WTC11 (cell line): ENCODE results near the gene ISCA1. TPM values are rescaled to one million over a fixed set of nuclear protein-coding genes. Genes with fewer than 3 reads are reported as not detected.

Source experiments
- ATAC-seq: fragments of 200-7000 bp; cut with Tn5 transposase; 2 replicates; pipeline ENCODE4 v1.10.0; 2021; ENCODE audit warnings: mild to moderate bottlenecking, moderate library complexity
- CTCF ChIA-PET: fragments of 300-600 bp; sonication (Branson Sonifier 250); formaldehyde crosslinking; loops from one replicate; lab custom pipeline; 2021; ENCODE audit warnings: antibody characterized with exemption; lab: Charles Lee
- POLR2A ChIA-PET: fragments of 350-600 bp; sonication (Branson Sonifier 250); formaldehyde crosslinking; loops from one replicate; lab custom pipeline; 2021; ENCODE audit warnings: antibody characterized with exemption; lab: Charles Lee
- DNase-seq: peaks from one replicate; pipeline ENCODE4 v3.0.0; 2021; ENCODE audit warnings: low spot score
- H3K27ac Mint-ChIP-seq: 2 replicates; pipeline ENCODE4 v1.8.0; 2021; ENCODE audit warnings: mixed read lengths
- H3K27me3 Mint-ChIP-seq: 2 replicates; pipeline ENCODE4 v1.8.0; 2021; ENCODE audit warnings: low read depth, mild to moderate bottlenecking, moderate library complexity, mixed read lengths
- H3K36me3 Mint-ChIP-seq: 2 replicates; pipeline ENCODE4 v1.8.0; 2021; ENCODE audit warnings: mixed read lengths
- H3K4me1 Mint-ChIP-seq: 2 replicates; pipeline ENCODE4 v1.8.0; 2022; ENCODE audit warnings: mixed read lengths
- H3K4me3 Mint-ChIP-seq: 2 replicates; pipeline ENCODE4 v1.8.0; 2021; ENCODE audit warnings: mild to moderate bottlenecking, moderate library complexity, mixed read lengths
- H3K9me3 Mint-ChIP-seq: 2 replicates; pipeline ENCODE4 v1.8.0; 2021; ENCODE audit warnings: mixed read lengths
- ATF1 ChIP-seq: sonication (generic); formaldehyde crosslinking; IDR thresholded peaks from 2 replicates; pipeline ENCODE4 v1.8.1; 2023; ENCODE audit warnings: mild to moderate bottlenecking, moderate library complexity, missing genetic modification reagents
- ELF4 ChIP-seq: sonication (generic); formaldehyde crosslinking; IDR thresholded peaks from 2 replicates; pipeline ENCODE4 v1.8.1; 2022; ENCODE audit warnings: low read depth, mild to moderate bottlenecking, moderate library complexity, missing genetic modification reagents
- ESRRA ChIP-seq: sonication (generic); formaldehyde crosslinking; IDR thresholded peaks from 2 replicates; pipeline ENCODE4 v1.8.1; 2022; ENCODE audit warnings: mild to moderate bottlenecking, missing genetic modification reagents, borderline replicate concordance
- FOXP1 ChIP-seq: sonication (generic); formaldehyde crosslinking; IDR thresholded peaks from 2 replicates; pipeline ENCODE4 v1.8.0; 2022; ENCODE audit warnings: missing genetic modification reagents, mild to moderate bottlenecking, moderate library complexity, borderline replicate concordance
- JAZF1 ChIP-seq: fragments of 250-450 bp; sonication (Bioruptor Pico); IDR thresholded peaks from 2 replicates; pipeline ENCODE4 v1.9.0; 2021; ENCODE audit warnings: moderate library complexity, mild to moderate bottlenecking, inconsistent platforms
- NR3C1 ChIP-seq: sonication (generic); formaldehyde crosslinking; conservative IDR thresholded peaks from 2 replicates; pipeline ENCODE4 v1.8.1; 2023; ENCODE audit warnings: low read depth, mild to moderate bottlenecking, missing genetic modification reagents
- SP1 ChIP-seq: sonication (generic); formaldehyde crosslinking; conservative IDR thresholded peaks from 2 replicates; pipeline ENCODE4 v1.8.1; 2022; ENCODE audit warnings: missing genetic modification reagents
- ZBTB21 ChIP-seq: sonication (generic); formaldehyde crosslinking; IDR thresholded peaks from 2 replicates; pipeline ENCODE4 v1.8.1; 2023; ENCODE audit warnings: mild to moderate bottlenecking, missing genetic modification reagents, borderline replicate concordance
- ZNF219 ChIP-seq: sonication (generic); formaldehyde crosslinking; IDR thresholded peaks from 2 replicates; pipeline ENCODE4 v1.8.0; 2023; ENCODE audit warnings: missing genetic modification reagents, mild to moderate bottlenecking, borderline replicate concordance
- ZNF263 ChIP-seq: sonication (generic); formaldehyde crosslinking; IDR thresholded peaks from 2 replicates; pipeline ENCODE4 v1.8.1; 2022; ENCODE audit warnings: low read depth, mild to moderate bottlenecking, moderate library complexity, missing genetic modification reagents
- ZNF416 ChIP-seq: fragments of 250-450 bp; sonication (Bioruptor Pico); IDR thresholded peaks from 2 replicates; pipeline ENCODE4 v1.9.0; 2021; ENCODE audit warnings: mild to moderate bottlenecking, inconsistent platforms
- total RNA-seq: library from RNA; stranded (reverse); gene quantifications from 3 replicates; pipeline ENCODE4 v1.2.3, GENCODE V29; 2021
- TF ChIP-seq, protein P1 (sequence below): sonication (generic); formaldehyde crosslinking; IDR thresholded peaks from 2 replicates; pipeline ENCODE4 v1.8.1; 2022; ENCODE audit warnings: mild to moderate bottlenecking, missing genetic modification reagents, moderate library complexity, borderline replicate concordance
- TF ChIP-seq, protein P2 (sequence below): sonication (generic); formaldehyde crosslinking; IDR thresholded peaks from 2 replicates; pipeline ENCODE4 v1.8.0; 2022; ENCODE audit warnings: mild to moderate bottlenecking, missing genetic modification reagents
- TF ChIP-seq, protein P3 (sequence below): sonication (generic); formaldehyde crosslinking; IDR thresholded peaks from 2 replicates; pipeline ENCODE4 v1.8.1; 2023; ENCODE audit warnings: mild to moderate bottlenecking, moderate library complexity, missing genetic modification reagents
- TF ChIP-seq, protein P4 (sequence below): sonication (generic); formaldehyde crosslinking; IDR thresholded peaks from 2 replicates; pipeline ENCODE4 v1.8.0; 2022; ENCODE audit warnings: mild to moderate bottlenecking, missing genetic modification reagents
- TF ChIP-seq, protein P5 (sequence below): sonication (generic); formaldehyde crosslinking; IDR thresholded peaks from 2 replicates; pipeline ENCODE4 v1.8.0; 2023; ENCODE audit warnings: missing genetic modification reagents, mild to moderate bottlenecking, borderline replicate concordance

The ISCA1 gene
- total RNA-seq, 1 experiment from 2014 or later: 35.5 TPM

DNA sequence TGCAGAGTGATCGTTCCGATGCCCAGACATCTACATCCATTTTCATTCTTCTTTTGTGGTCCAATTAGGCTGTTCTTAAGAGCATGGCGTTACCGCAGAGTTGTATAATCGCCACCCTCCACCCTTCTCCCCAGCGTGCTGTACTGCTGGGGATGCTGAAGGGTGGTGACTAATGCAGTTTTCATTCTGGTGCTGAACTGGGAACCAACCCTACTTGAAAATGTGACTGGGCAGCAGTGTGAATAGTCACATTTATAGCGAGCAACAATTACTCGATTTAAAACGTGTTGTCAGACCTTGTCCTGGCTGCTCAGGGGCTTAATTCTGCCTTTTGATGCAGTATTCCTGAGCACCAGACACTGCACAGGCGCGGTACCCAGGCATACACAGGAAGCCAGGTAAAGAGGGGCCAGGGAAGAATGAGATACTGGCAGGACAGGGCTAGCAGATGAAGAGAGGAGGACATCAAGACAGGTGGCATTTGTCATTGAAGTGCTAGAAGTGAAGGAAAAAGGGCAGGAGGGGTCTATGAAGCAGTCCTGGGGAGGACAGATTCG lies 719 bp upstream of the ISCA1 start (continued):
- TF ChIP-seq, protein P1, sequence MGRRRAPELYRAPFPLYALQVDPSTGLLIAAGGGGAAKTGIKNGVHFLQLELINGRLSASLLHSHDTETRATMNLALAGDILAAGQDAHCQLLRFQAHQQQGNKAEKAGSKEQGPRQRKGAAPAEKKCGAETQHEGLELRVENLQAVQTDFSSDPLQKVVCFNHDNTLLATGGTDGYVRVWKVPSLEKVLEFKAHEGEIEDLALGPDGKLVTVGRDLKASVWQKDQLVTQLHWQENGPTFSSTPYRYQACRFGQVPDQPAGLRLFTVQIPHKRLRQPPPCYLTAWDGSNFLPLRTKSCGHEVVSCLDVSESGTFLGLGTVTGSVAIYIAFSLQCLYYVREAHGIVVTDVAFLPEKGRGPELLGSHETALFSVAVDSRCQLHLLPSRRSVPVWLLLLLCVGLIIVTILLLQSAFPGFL (CRISPR knock-in tag): no peak
- TF ChIP-seq, protein P2, sequence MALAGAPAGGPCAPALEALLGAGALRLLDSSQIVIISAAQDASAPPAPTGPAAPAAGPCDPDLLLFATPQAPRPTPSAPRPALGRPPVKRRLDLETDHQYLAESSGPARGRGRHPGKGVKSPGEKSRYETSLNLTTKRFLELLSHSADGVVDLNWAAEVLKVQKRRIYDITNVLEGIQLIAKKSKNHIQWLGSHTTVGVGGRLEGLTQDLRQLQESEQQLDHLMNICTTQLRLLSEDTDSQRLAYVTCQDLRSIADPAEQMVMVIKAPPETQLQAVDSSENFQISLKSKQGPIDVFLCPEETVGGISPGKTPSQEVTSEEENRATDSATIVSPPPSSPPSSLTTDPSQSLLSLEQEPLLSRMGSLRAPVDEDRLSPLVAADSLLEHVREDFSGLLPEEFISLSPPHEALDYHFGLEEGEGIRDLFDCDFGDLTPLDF: no peak
- TF ChIP-seq ZNF416 (CRISPR knock-in tag): no peak
- TF ChIP-seq, protein P3, sequence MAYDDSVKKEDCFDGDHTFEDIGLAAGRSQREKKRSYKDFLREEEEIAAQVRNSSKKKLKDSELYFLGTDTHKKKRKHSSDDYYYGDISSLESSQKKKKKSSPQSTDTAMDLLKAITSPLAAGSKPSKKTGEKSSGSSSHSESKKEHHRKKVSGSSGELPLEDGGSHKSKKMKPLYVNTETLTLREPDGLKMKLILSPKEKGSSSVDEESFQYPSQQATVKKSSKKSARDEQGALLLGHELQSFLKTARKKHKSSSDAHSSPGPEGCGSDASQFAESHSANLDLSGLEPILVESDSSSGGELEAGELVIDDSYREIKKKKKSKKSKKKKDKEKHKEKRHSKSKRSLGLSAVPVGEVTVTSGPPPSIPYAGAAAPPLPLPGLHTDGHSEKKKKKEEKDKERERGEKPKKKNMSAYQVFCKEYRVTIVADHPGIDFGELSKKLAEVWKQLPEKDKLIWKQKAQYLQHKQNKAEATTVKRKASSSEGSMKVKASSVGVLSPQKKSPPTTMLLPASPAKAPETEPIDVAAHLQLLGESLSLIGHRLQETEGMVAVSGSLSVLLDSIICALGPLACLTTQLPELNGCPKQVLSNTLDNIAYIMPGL (CRISPR knock-in tag): no peak
- TF ChIP-seq ZNF219: no peak
- no peak for TF ChIP-seq ESRRA (CRISPR knock-in tag)
- TF ChIP-seq NR3C1 (CRISPR knock-in tag): no peak
- no peak for TF ChIP-seq ZNF263 (CRISPR knock-in tag)
- no peak for TF ChIP-seq ATF1 (CRISPR knock-in tag)

DNA sequence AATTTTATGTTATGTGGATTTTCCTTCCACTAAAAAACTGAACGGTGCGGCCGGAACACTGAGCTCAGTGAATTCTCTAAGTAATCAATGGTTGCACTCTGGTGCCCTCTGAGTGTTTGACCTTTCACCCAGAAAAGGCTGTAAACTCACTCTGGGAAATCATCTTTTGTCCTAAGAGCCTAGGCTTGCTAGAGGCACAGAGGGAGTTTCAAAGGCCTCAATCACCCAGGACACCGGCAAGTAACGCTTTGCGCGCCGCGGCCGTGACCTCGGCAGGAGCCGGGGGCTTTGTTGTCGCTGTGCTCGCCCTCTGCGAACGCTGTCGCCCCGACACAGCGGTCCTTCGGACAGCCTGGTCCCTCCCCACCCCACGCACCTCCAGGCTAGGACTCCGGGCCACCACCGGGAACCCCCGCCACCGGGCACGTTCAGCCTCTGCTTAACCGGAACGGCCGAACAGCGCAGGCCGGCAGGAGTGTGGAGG lies 703 bp downstream of the ISCA1 start:
- POLR2A ChIA-PET: interaction anchor here (0.5 to 1.2 kb wide), 4 partner anchors 10 to 210 kb away, joined by 3 to 5 read pairs (median 4); no protein-coding TSS in a partner anchor
- H3K27ac Mint-ChIP-seq: peak overlapping the region; percentile 95
- peaks cover 12% of the 10 kb centered on the region for H3K36me3 Mint-ChIP-seq
- no peaks in the 10 kb centered on the region for H3K9me3 Mint-ChIP-seq
- DNase-seq (no peak), ATAC-seq (peak; percentile 6)
- H3K4me1 Mint-ChIP-seq: peaks cover 46% of the 10 kb centered on the region
- peak overlapping the region; percentile 87 for H3K4me3 Mint-ChIP-seq
- H3K27me3 Mint-ChIP-seq: peaks cover 9% of the 10 kb centered on the region
- TF ChIP-seq JAZF1 (CRISPR knock-in tag) (no peak), ZBTB21 (CRISPR knock-in tag) (0 out of 2 replicates have a peak, but pooled peaks have one; percentile 12), ELF4 (CRISPR knock-in tag) (0 out of 2 replicates have a peak, but pooled peaks have one; percentile 16), FOXP1 (CRISPR knock-in tag) (no peak; the same call in 1 of the 2 replicates), SP1 (CRISPR knock-in tag) (peak; percentile 16; the same call in 1 of the 2 replicates)
- TF ChIP-seq, protein P4, sequence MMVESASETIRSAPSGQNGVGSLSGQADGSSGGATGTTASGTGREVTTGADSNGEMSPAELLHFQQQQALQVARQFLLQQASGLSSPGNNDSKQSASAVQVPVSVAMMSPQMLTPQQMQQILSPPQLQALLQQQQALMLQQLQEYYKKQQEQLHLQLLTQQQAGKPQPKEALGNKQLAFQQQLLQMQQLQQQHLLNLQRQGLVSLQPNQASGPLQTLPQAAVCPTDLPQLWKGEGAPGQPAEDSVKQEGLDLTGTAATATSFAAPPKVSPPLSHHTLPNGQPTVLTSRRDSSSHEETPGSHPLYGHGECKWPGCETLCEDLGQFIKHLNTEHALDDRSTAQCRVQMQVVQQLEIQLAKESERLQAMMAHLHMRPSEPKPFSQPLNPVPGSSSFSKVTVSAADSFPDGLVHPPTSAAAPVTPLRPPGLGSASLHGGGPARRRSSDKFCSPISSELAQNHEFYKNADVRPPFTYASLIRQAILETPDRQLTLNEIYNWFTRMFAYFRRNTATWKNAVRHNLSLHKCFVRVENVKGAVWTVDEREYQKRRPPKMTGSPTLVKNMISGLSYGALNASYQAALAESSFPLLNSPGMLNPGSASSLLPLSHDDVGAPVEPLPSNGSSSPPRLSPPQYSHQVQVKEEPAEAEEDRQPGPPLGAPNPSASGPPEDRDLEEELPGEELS: peak; percentile 15; the same call in 1 of the 2 replicates
- TF ChIP-seq, protein P5, sequence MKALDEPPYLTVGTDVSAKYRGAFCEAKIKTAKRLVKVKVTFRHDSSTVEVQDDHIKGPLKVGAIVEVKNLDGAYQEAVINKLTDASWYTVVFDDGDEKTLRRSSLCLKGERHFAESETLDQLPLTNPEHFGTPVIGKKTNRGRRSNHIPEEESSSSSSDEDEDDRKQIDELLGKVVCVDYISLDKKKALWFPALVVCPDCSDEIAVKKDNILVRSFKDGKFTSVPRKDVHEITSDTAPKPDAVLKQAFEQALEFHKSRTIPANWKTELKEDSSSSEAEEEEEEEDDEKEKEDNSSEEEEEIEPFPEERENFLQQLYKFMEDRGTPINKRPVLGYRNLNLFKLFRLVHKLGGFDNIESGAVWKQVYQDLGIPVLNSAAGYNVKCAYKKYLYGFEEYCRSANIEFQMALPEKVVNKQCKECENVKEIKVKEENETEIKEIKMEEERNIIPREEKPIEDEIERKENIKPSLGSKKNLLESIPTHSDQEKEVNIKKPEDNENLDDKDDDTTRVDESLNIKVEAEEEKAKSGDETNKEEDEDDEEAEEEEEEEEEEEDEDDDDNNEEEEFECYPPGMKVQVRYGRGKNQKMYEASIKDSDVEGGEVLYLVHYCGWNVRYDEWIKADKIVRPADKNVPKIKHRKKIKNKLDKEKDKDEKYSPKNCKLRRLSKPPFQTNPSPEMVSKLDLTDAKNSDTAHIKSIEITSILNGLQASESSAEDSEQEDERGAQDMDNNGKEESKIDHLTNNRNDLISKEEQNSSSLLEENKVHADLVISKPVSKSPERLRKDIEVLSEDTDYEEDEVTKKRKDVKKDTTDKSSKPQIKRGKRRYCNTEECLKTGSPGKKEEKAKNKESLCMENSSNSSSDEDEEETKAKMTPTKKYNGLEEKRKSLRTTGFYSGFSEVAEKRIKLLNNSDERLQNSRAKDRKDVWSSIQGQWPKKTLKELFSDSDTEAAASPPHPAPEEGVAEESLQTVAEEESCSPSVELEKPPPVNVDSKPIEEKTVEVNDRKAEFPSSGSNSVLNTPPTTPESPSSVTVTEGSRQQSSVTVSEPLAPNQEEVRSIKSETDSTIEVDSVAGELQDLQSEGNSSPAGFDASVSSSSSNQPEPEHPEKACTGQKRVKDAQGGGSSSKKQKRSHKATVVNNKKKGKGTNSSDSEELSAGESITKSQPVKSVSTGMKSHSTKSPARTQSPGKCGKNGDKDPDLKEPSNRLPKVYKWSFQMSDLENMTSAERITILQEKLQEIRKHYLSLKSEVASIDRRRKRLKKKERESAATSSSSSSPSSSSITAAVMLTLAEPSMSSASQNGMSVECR (CRISPR knock-in tag): no peak; the same call in 1 of the 2 replicates
- TF ChIP-seq, all 79 proteins: peak for 4
- CTCF ChIA-PET: interaction anchor here (1.0 to 1.5 kb wide), 2 partner anchors 79 to 237 kb away, joined by 4 read pairs; no protein-coding TSS in a partner anchor
